Measurements from ENCODE around the gene PARP4. TPM values are rescaled to one million over a fixed set of nuclear protein-coding genes. Genes with fewer than 3 reads are reported as not detected.
"Not testable (repeated sequence)": the region's sequence is repeated elsewhere in the genome, so short reads cannot be mapped to it uniquely, and the experiment has no call there.

The PARP4 gene
- total and polyA plus RNA-seq, 12 donors: 19.8 to 92.2 (median 62.6) TPM

GRCh38 chr13:24389506-24389905 is 123.1 kb downstream of the PARP4 start:
- intact Hi-C loops (cut with DNase I): no loop called here

DNA sequence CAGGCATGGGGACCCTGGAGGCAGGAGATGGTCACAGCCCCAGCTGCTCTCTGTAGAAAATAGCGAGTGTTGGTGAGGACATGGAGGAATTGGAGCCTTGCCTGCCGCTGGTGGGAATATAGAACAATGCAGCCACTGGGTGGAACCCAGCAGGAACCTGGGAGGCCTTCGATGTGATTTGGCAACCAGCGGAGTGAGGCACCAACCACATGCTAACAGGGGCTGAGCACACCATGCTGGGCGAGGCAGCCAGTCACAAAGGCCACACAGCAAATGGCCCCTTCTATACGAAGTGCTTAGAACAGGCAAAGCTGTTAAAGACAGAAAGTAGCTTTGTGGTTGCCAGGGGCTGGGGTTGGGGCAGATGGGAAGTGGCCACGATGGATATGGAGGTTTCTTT is 123.8 kb downstream of the PARP4 start:
- H3K9me3 ChIP-seq (replicated peaks in 1 of 3); DNase-seq; H3K27me3 ChIP-seq; intact Hi-C loops (cut with DNase I); H3K4me1 ChIP-seq (replicated peaks in 1 of 2); H3K27ac ChIP-seq; H3K36me3 ChIP-seq (replicated peaks in 1 of 2); H3K4me3 ChIP-seq: not testable (repeated sequence)
- 68 to 87% (median 83%) methylated on average over 7 of the region's 7 CpGs for WGBS, 4 donors

More at GRCh38 chr13:24389506-24389905, 123.1 kb downstream of the PARP4 start:
- DNase-seq: no peak
- H3K9me3 ChIP-seq (replicated peaks in 1 of 3): no peaks in the 10 kb centered on the region
- H3K4me1 ChIP-seq (replicated peaks in 1 of 2): no peaks in the 10 kb centered on the region
- WGBS, 4 donors: 60 to 100% (median 73%) methylated on average over 1 to 6 of the region's 6 CpGs
- H3K36me3 ChIP-seq (replicated peaks in 1 of 2): no peaks in the 10 kb centered on the region
- no peak overlapping the region for H3K27ac ChIP-seq
- H3K4me3 ChIP-seq: no peak overlapping the region
- no peak for TF ChIP-seq POLR2A (IDR thresholded peaks at IDR 0.05)
- TF ChIP-seq, protein P1, sequence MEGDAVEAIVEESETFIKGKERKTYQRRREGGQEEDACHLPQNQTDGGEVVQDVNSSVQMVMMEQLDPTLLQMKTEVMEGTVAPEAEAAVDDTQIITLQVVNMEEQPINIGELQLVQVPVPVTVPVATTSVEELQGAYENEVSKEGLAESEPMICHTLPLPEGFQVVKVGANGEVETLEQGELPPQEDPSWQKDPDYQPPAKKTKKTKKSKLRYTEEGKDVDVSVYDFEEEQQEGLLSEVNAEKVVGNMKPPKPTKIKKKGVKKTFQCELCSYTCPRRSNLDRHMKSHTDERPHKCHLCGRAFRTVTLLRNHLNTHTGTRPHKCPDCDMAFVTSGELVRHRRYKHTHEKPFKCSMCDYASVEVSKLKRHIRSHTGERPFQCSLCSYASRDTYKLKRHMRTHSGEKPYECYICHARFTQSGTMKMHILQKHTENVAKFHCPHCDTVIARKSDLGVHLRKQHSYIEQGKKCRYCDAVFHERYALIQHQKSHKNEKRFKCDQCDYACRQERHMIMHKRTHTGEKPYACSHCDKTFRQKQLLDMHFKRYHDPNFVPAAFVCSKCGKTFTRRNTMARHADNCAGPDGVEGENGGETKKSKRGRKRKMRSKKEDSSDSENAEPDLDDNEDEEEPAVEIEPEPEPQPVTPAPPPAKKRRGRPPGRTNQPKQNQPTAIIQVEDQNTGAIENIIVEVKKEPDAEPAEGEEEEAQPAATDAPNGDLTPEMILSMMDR (IDR thresholded peaks at IDR 0.05): no peak
- H3K27me3 ChIP-seq: no peaks in the 10 kb centered on the region

- no peak for DNase-seq
- Histone ChIP-seq H3K36me3 (replicated peaks in 1 of 2) (no peaks in the 10 kb centered on the region), H3K9me3 (replicated peaks in 1 of 3) (no peaks in the 10 kb centered on the region), H3K4me1 (replicated peaks in 1 of 2) (no peaks in the 10 kb centered on the region), H3K27me3 (no peaks in the 10 kb centered on the region), H3K4me3 (no peak overlapping the region), H3K27ac (no peak overlapping the region)
- intact Hi-C loops (cut with DNase I): no loop called here
- 77 to 95% (median 83%) methylated on average over 17 to 23 of the region's 23 CpGs for WGBS, 4 donors
- no peak for TF ChIP-seq POLR2A (IDR thresholded peaks at IDR 0.05)
- TF ChIP-seq, protein P1 (IDR thresholded peaks at IDR 0.05): no peak
Observed at GRCh38 chr13:24386816-24387708, 125.5 kb downstream of the PARP4 start.

DNA sequence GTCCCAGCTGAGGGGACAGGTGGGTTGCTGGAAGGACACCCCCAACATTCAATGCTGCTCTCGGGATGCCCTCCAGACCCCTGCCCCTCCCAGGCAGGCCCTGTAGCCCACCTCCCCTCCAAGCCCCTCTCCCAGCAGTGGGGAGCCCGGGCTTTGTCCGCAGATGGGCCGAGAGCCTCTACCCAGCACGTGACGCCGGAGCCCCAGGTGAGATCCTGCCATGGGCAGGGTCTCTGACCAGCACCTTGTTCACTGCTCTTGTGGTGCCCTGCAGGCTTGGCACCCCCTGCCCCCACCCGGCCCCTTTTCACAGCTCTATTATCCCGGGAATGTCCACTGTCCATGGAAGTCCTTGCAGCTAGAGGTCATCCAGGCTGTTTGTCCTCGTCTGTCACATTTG is 126.7 kb downstream of the PARP4 start:
- H3K4me3 ChIP-seq: no peak overlapping the region
- intact Hi-C loops (cut with DNase I): no loop called here
- no peak for TF ChIP-seq POLR2A (IDR thresholded peaks at IDR 0.05)
- TF ChIP-seq, protein P1 (IDR thresholded peaks at IDR 0.05): no peak
- no peaks in the 10 kb centered on the region for H3K4me1 ChIP-seq (replicated peaks in 1 of 2)
- no peaks in the 10 kb centered on the region for H3K36me3 ChIP-seq (replicated peaks in 1 of 2)
- no peaks in the 10 kb centered on the region for H3K9me3 ChIP-seq (replicated peaks in 1 of 3)
- no peaks in the 10 kb centered on the region for H3K27me3 ChIP-seq
- no peak for DNase-seq
- H3K27ac ChIP-seq: no peak overlapping the region
- WGBS, 4 donors: 55 to 85% (median 74%) methylated on average over 3 to 10 of the region's 10 CpGs

DNA sequence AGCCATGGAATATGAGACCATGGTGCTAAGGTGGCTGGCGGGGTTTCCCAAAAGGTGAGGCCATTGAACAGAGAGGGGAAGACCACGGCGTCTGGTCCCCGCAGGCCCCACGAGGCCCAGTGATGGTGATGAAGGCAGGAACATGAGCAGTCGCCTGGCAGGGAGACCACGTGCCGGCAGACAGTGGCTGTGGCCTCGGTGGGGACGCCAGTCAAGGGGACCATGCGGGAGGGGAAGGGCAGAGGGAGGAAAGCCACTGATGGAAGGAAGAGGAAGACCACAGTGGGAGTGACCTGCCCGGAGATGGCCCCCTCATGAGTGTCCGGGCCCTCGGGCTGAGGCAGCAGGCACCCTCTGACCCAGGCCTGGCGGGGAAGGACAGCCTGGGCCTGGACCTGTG is 127.6 kb downstream of the PARP4 start:
- H3K27ac ChIP-seq: not testable (repeated sequence)

GRCh38 chr13:24384091-24384490 is 128.5 kb downstream of the PARP4 start:
- H3K27ac ChIP-seq; intact Hi-C loops (cut with DNase I); H3K4me1 ChIP-seq (replicated peaks in 1 of 2); H3K36me3 ChIP-seq (replicated peaks in 1 of 2); DNase-seq; H3K27me3 ChIP-seq; H3K9me3 ChIP-seq (replicated peaks in 1 of 3); H3K4me3 ChIP-seq: not testable (repeated sequence)
- 86 to 92% (median 89%) methylated on average over 15 to 17 of the region's 17 CpGs for WGBS, 4 donors

More for the DNA sequence above, 127.6 kb downstream of the PARP4 start:
- H3K4me3 ChIP-seq; intact Hi-C loops (cut with DNase I); H3K4me1 ChIP-seq (replicated peaks in 1 of 2); H3K9me3 ChIP-seq (replicated peaks in 1 of 3); H3K36me3 ChIP-seq (replicated peaks in 1 of 2); DNase-seq; H3K27me3 ChIP-seq: not testable (repeated sequence)
- 87 to 92% (median 89%) methylated on average over 3 to 15 of the region's 15 CpGs for WGBS, 4 donors

All from adrenal gland (tissue), 12 donors.